ENCODE data around the gene GALNT14.

Gene GALNT14

GRCh38 chr2:31053929-31054782, 84.1 kb downstream of the GALNT14 start:
- DNase-seq, result no peak

GRCh38 chr2:31052284-31052683, 86.0 kb downstream of the GALNT14 start:
- DNase-seq, result no peak

GRCh38 chr2:31051258-31052140, 86.7 kb downstream of the GALNT14 start:
- DNase-seq, result peak; percentile 25

GRCh38 chr2:31049916-31050588, 88.2 kb downstream of the GALNT14 start:
- peak; percentile 11 for DNase-seq

- DNase-seq, result no peak
Observed at GRCh38 chr2:31049264-31049663, 89.0 kb downstream of the GALNT14 start.

- DNase-seq, result no peak
Observed at GRCh38 chr2:31047599-31047998, 90.6 kb downstream of the GALNT14 start.

- DNase-seq, result peak; percentile 17
Observed at GRCh38 chr2:31038385-31038784, 99.9 kb downstream of the GALNT14 start.

- no peak for DNase-seq
Observed at GRCh38 chr2:31037058-31037457, 101.2 kb downstream of the GALNT14 start.

GRCh38 chr2:31033032-31033431, 105.2 kb downstream of the GALNT14 start:
- peak; percentile 13 for DNase-seq

- DNase-seq, result peak; percentile 18
Observed at GRCh38 chr2:31032475-31032874, 105.8 kb downstream of the GALNT14 start.

GRCh38 chr2:31031132-31031706, 107.0 kb downstream of the GALNT14 start:
- DNase-seq, result no peak

- no peak for DNase-seq
Observed at GRCh38 chr2:31028417-31028816, 109.8 kb downstream of the GALNT14 start.

- DNase-seq, result no peak
Observed at GRCh38 chr2:31027549-31027948, 110.7 kb downstream of the GALNT14 start.

GRCh38 chr2:31023541-31023940, 114.7 kb downstream of the GALNT14 start:
- DNase-seq, result no peak

GRCh38 chr2:31020713-31021112, 117.5 kb downstream of the GALNT14 start:
- no peak for DNase-seq

GRCh38 chr2:31018280-31018679, 120.0 kb downstream of the GALNT14 start:
- DNase-seq, result no peak

- no peak for DNase-seq
Observed at GRCh38 chr2:31016648-31017047, 121.6 kb downstream of the GALNT14 start.

GRCh38 chr2:31014516-31014915, 123.7 kb downstream of the GALNT14 start:
- no peak for DNase-seq

GRCh38 chr2:31013301-31013700, 124.9 kb downstream of the GALNT14 start:
- no peak for DNase-seq

- no peak for DNase-seq
Observed at GRCh38 chr2:31012406-31012805, 125.8 kb downstream of the GALNT14 start.

- no peak for DNase-seq
Observed at GRCh38 chr2:31011587-31011986, 126.7 kb downstream of the GALNT14 start.

GRCh38 chr2:31008561-31009114, 129.6 kb downstream of the GALNT14 start:
- DNase-seq, result no peak

GRCh38 chr2:31004257-31004656, 134.0 kb downstream of the GALNT14 start:
- DNase-seq, result no peak
